CD4-positive, alpha-beta T cell treated with Interferon gamma for 1 hour (primary cell): ENCODE results near the gene PPP2R3B.

ENCODE experiments used
- DNase-seq: peaks from one replicate; pipeline ENCODE4 v3.0.0-alpha.2; 2020

Gene PPP2R3B

DNA sequence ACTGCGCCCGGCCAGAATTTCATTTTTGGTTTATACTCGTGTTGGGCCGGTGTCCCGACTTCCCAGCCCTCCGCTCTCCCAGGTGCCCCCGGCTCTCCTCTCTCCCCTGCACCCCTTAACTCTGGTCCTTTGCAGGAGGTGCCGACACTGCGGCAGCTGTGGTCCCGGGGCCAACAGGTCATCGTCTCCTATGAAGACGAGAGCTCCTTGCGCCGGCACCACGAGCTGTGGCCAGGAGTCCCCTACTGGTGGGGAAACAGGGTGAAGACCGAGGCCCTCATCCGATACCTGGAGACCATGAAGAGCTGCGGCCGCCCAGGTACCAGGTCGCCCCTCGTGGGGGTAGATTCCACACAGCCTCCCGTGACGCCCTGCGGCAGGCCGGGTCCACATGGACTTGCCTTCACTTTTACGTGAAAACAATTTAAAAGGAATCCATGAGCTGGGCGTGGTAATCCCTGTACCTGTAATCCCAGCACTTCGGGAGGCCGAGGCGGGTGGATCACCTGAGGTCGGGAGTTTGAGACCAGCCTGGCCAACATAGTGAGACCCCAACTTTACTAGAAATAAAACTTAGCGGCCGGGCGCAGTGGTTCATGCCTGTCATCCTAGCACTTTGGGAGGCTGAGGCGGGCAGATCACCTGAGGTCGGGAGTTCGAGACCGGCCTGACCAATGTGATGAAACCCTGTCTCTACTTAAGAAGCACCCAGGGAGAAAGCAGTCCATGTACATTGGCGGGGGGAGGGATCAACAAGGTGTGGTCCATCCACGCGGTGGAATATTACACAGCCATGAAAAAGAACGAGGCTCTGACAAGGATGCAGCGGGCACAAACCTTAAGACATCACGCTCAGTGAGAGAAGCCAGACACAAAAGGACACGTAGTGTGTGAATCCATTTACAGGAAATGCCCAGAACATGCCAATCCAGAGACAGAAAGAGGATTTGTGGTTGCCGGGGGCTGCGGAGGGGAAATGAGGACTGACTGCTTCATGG, 93.5 kb downstream of the PPP2R3B start:
- no peak for DNase-seq

DNA sequence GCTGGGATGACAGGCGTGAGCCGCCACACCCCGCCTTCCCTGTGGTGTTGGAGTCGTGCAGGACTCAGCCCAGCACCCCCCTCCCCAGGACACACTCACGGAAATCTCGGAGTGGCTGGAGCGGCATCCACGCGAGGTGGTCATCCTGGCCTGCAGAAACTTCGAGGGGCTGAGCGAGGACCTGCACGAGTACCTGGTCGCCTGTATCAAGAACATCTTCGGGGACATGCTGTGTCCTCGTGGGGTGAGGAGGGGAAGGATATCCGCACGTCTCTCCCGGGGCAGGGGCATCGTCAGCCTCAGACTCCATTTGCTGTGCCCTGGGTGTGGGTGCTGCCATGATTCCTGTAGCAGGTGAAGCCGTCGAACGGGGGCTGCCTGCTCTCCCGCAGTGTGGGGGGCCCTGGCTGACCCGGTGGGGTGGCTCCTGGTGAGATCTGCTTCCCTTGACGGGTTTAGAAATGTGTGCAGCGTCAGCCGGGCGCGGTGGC, 95.3 kb downstream of the PPP2R3B start:
- no peak for DNase-seq

DNA sequence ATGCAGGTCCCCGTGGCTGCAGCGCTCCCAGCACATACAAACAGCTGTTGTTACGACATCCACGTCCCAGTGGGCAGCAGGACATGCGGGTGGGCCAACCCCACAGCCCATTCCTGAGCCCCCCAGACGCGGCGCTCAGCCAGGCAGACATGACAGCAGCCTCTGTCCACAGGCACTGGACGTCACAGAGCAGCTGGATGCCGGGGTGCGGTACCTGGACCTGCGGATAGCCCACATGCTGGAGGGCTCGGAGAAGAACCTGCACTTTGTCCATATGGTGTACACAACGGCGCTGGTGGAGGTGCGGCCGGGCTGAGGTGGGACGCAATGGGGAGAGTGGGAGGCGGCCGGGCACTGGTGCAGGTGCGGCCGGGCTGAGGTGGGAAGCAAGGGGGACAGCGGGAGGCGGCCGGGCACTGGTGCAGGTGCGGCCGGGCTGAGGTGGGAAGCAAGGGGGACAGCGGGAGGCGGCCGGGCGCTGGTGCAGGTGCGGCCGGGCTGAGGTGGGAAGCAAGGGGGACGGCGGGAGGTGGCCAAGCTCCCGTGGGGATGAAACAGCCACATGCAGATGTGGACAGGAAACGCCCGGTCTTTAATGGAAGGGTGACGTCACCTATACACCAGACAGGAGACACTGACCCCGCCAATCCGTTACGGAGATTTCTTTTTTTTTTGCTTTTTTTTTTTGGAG, 96.1 kb downstream of the PPP2R3B start:
- no peak for DNase-seq

- no peak for DNase-seq
These were observed 98.1 kb downstream of the PPP2R3B start for GRCh38 chrX:288561-288991.

DNA sequence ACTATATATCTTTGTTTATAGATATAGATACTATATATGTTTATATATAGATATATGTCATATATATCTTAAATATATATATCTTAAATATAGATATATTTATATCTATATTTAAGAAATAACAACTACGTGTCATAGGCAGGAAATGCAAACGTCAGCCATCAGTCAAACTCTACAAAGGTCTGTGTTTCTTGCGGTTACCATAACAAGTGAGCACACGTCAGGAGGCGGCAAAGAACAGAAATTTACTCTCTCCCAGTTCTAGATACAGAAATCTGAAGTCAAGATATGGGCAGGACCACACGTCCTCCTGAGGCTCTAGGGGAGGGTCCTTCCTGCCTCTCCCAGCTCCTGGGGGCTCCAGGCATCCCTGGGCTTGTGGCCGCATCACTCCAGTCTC, 99.0 kb downstream of the PPP2R3B start:
- DNase-seq, result no peak

- DNase-seq, result no peak
These were observed 101.5 kb downstream of the PPP2R3B start for GRCh38 chrX:285076-285677.
